Activated CD4-positive, alpha-beta T cell treated with anti-CD3 and anti-CD28 coated beads, Interleukin-2, amount 10 ng/mL, durations not matched to agents 24 days and 14 days (primary cell): ENCODE data around the gene TMEM61. TPM values are rescaled to one million over a fixed set of nuclear protein-coding genes. Genes with fewer than 3 reads are reported as not detected.

Experiments
- DNase-seq: peaks from one replicate; pipeline ENCODE4 v3.0.0; 2022
- H3K27ac Mint-ChIP-seq: one replicate; pipeline ENCODE4 v1.8.0; 2022; ENCODE audit warnings: mild to moderate bottlenecking, mixed read lengths
- H3K27me3 Mint-ChIP-seq: one replicate; pipeline ENCODE4 v1.8.0; 2022; ENCODE audit warnings: mixed read lengths
- H3K36me3 Mint-ChIP-seq: one replicate; pipeline ENCODE4 v1.8.0; 2022; ENCODE audit warnings: low read depth, mild to moderate bottlenecking, mixed read lengths
- H3K4me1 Mint-ChIP-seq: one replicate; pipeline ENCODE4 v1.8.0; 2021; ENCODE audit warnings: mixed read lengths
- H3K4me3 Mint-ChIP-seq: one replicate; pipeline ENCODE4 v1.8.0; 2022; ENCODE audit warnings: mild to moderate bottlenecking, moderate library complexity, mixed read lengths
- H3K9me3 Mint-ChIP-seq: one replicate; pipeline ENCODE4 v1.8.0; 2021; ENCODE audit warnings: mixed read lengths
- intact Hi-C: fragments of 100-400 bp; cut with micrococcal nuclease; formaldehyde crosslinking; loops from one replicate; pipeline ENCODE4 v1.15.1; 2023
- total RNA-seq: library from RNA; stranded (reverse); gene quantifications from 2 replicates; pipeline ENCODE4 v1.2.3, GENCODE V29; 2022

TMEM61 gene
- total RNA-seq, 1 donor from 2014 or later, result not detected

DNA sequence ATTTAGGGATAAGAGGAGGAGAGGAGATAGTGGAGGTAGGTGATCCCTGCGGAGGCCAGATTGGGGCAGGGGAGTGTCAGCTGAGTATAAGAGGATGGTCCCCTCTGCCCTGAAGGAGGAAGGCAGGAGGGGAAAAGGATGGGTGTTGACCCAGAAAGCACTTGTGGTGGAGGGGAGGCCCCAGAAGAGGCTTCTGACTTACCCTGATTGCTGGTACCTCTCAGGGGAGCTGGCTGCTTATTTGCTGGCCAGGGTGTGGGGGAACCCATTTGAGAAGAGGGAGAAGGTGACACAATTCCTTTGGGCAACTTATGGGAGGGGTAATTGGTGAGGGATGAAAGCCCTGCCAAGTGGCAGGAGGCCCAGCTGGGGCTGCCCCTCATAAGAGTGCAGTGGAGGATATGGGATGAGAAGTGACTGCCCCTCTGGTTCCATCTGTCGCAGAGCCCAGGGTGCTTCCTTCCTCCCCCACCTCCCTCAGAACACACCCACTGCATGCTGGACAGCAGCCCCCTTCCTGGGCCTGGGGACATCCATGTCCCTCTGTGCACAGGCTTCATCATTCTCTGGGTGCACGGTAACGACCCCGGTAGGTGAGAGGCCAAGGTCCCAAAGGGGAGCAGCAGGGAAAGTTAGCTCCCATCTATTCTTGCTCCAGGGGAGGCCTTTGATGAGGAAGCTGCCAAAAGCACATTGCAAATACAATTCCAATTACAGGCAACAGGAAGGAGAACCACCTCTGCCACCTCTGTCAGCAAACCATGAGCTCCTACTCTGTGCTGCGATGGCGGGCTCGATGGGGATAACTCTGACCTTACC, 57.5 kb downstream of the TMEM61 start:
- Mint-ChIP-seq H3K27me3 (peaks cover 74% of the 10 kb centered on the region), H3K9me3 (no peaks in the 10 kb centered on the region), H3K4me3 (no peak overlapping the region), H3K27ac (no peak overlapping the region), H3K4me1 (no peaks in the 10 kb centered on the region), H3K36me3 (no peaks in the 10 kb centered on the region)
- no peak for DNase-seq
- intact Hi-C loops, result no loop called here

DNA sequence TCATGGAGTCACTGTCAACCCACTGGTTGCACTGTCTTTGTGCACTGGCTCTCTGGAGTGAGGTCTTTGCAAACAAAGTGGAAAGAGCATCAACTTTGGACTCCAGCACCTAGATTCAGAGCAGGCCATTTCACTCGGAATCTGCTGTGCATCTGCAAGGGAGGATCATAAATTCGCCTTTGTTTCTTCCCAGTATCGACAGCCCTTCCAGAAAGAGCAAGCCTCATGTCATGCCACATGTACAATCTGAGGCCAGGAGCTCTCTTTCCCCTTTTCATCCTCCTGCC, 58.1 kb downstream of the TMEM61 start:
- H3K27me3 Mint-ChIP-seq, result peaks cover 69% of the 10 kb centered on the region
- no peaks in the 10 kb centered on the region for H3K4me1 Mint-ChIP-seq
- no peak overlapping the region for H3K27ac Mint-ChIP-seq
- DNase-seq, result no peak
- H3K36me3 Mint-ChIP-seq, result no peaks in the 10 kb centered on the region
- intact Hi-C loops, result no loop called here
- H3K9me3 Mint-ChIP-seq, result no peaks in the 10 kb centered on the region
- H3K4me3 Mint-ChIP-seq, result no peak overlapping the region

DNA sequence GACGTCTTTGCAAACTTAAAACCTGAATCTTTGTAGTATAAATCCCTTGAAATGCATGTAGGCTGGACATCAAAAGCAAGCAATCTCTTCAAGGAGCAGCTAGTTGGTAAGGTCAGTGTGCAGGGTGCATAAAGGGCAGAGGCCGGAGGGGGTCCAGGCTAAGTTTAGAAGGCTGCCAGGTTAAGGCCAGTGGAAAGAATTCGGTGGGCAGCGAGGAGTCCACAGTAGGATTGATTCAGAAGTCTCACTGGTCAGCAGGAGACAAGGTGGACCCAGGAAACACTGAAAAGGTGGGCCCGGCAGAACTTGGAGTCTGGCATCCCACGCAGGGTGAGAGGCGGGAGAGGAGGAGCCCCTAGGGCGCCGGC, 58.5 kb downstream of the TMEM61 start:
- H3K27ac Mint-ChIP-seq, result no peak overlapping the region
- DNase-seq, result no peak
- no peaks in the 10 kb centered on the region for H3K4me1 Mint-ChIP-seq
- intact Hi-C loops, result no loop called here
- H3K27me3 Mint-ChIP-seq, result peaks cover 69% of the 10 kb centered on the region
- H3K36me3 Mint-ChIP-seq, result no peaks in the 10 kb centered on the region
- H3K9me3 Mint-ChIP-seq, result no peaks in the 10 kb centered on the region
- H3K4me3 Mint-ChIP-seq, result no peak overlapping the region

DNA sequence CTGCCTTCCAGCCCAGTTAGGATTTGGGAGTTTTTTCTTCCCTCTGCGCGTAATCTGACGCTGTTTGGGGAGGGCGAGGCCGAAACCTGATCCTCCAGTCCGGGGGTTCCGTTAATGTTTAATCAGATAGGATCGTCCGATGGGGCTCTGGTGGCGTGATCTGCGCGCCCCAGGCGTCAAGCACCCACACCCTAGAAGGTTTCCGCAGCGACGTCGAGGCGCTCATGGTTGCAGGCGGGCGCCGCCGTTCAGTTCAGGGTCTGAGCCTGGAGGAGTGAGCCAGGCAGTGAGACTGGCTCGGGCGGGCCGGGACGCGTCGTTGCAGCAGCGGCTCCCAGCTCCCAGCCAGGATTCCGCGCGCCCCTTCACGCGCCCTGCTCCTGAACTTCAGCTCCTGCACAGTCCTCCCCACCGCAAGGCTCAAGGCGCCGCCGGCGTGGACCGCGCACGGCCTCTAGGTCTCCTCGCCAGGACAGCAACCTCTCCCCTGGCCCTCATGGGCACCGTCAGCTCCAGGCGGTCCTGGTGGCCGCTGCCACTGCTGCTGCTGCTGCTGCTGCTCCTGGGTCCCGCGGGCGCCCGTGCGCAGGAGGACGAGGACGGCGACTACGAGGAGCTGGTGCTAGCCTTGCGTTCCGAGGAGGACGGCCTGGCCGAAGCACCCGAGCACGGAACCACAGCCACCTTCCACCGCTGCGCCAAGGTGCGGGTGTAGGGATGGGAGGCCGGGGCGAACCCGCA, 59.1 kb downstream of the TMEM61 start, which contains the start of gene PCSK9:
TSS of gene PCSK9 (plus strand) at position 207 of the 741 bp plus-strand sequence. CDS start at position 497, 290 bp downstream.
- Mint-ChIP-seq H3K4me3 (no peak within 1 kb of the TSS), H3K9me3 (no peaks in the 10 kb centered on the region)

DNA sequence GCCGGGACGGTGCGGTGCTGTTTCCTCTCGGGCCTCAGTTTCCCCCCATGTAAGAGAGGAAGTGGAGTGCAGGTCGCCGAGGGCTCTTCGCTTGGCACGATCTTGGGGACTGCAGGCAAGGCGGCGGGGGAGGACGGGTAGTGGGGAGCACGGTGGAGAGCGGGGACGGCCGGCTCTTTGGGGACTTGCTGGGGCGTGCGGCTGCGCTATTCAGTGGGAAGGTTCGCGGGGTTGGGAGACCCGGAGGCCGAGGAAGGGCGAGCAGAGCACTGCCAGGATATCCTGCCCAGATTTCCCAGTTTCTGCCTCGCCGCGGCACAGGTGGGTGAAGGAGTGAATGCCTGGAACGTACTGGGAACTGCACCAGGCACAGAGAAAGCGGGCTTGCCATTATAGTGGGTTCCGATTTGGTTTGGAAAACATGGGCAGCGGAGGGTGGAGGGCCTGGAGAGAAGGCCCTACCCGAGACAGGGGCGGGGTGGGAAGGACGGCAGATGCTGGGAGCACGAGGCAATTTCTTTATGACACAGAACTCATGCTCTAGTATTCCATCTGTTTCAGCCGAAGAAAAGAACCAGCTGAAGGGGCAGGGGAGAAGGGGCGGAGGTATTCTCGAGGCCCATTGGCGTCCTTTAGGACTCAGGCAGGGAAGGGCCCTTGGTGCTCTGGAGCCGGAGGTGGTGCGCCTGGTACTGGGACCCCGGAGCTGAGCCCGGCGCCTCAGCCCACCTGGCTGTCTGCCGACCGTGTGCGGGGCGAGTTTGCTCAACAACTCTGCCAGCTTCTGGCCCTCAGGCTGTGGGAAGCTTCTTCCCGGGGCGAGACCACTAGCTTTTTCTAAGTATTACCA, 59.9 kb downstream of the TMEM61 start:
- no peak for DNase-seq
- Mint-ChIP-seq H3K9me3 (no peaks in the 10 kb centered on the region), H3K27me3 (peaks cover 63% of the 10 kb centered on the region), H3K27ac (no peak overlapping the region), H3K36me3 (no peaks in the 10 kb centered on the region), H3K4me1 (no peaks in the 10 kb centered on the region), H3K4me3 (no peak overlapping the region)
- intact Hi-C loops, result no loop called here

More for the DNA sequence above, 59.1 kb downstream of the TMEM61 start, which contains the start of gene PCSK9:
- H3K4me1 Mint-ChIP-seq, result no peaks in the 10 kb centered on the region
- no peak within 1 kb of the TSS for H3K27ac Mint-ChIP-seq
- intact Hi-C loops, result no loop called here
- no peaks in the 10 kb centered on the region for H3K36me3 Mint-ChIP-seq
- no peak for DNase-seq
- peaks cover 66% of the 10 kb centered on the region for H3K27me3 Mint-ChIP-seq

DNA sequence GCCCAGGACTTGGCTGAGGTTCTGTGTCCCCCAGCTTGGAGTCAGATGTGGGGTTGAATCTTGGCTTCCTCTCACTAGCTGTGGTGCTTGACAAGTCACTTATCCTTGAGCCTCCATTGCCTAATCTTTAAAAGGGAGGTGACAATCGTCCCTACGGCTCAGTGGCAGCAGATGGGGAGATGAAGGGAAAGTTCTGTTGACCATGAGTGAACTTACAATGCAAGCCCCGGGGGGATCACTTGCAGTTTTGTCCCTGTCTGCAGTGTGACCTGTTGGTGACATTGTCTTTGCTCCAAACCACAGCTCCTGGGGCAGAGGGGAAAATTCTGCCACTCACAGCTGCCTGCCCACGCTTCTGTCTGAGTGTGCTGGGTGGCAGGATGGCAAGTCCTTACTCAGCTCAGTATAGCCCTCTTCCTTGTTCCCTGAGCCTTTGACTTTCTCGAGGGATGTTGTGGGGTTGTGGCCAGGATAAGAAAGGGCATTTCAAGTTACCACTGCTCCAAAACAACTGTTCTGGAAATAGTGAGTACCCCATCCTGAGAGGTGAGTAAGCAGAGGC, 60.6 kb downstream of the TMEM61 start:
- no peak overlapping the region for H3K4me3 Mint-ChIP-seq
- peaks cover 59% of the 10 kb centered on the region for H3K27me3 Mint-ChIP-seq
- no peak for DNase-seq
- no peaks in the 10 kb centered on the region for H3K9me3 Mint-ChIP-seq
- intact Hi-C loops, result no loop called here
- no peaks in the 10 kb centered on the region for H3K4me1 Mint-ChIP-seq
- H3K27ac Mint-ChIP-seq, result no peak overlapping the region
- no peaks in the 10 kb centered on the region for H3K36me3 Mint-ChIP-seq

DNA sequence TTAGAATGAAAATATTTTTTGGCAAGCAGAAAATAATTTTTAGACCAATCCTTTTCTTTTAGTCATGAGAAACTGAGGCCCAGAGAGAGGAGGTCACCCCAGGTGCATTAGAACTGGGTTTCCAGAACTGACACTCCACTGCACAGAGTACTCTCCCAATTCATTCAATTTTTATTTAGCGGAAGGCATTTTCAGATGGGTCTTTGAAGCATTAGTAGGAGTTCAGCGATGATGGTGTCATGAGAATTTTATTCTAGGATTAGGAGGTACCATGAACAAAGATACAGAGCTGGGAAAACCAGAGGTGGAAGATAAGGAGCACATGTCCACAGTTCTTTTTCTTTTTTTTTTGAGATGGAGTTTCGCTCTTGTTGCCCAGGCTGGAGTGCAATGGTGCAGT, 61.2 kb downstream of the TMEM61 start:
- DNase-seq, result no peak
- Mint-ChIP-seq H3K27me3 (peaks cover 54% of the 10 kb centered on the region), H3K4me3 (no peak overlapping the region), H3K36me3 (no peaks in the 10 kb centered on the region), H3K9me3 (no peaks in the 10 kb centered on the region), H3K27ac (no peak overlapping the region), H3K4me1 (no peaks in the 10 kb centered on the region)
- intact Hi-C loops, result no loop called here

Other genes starting within 250 kb of the TMEM61 start
- 7.1 and 7.8 TPM in 2 replicates for gene PARS2, start 216.1 kb upstream of the TMEM61 start, total RNA-seq
- 1.6 TPM in 2 replicates for gene TTC22, start 179.3 kb upstream of the TMEM61 start, total RNA-seq
- gene DHCR24, start 93.4 kb upstream of the TMEM61 start, total RNA-seq, result 207 and 211 TPM in 2 replicates
- not detected in 2 replicates for gene BSND, start 18.3 kb downstream of the TMEM61 start, total RNA-seq
- not detected in 2 replicates for gene PCSK9, start 58.9 kb downstream of the TMEM61 start, total RNA-seq
- 48.4 and 49.5 TPM in 2 replicates for gene USP24, start 234.7 kb downstream of the TMEM61 start, total RNA-seq